K562 (cell line): ENCODE data around the gene GATC. TPM values are rescaled to one million over a fixed set of nuclear protein-coding genes. Genes with fewer than 3 reads are reported as not detected.

Experiments
- AFF1 ChIP-seq, 2 experiments: fragments of 450-650 bp; IDR thresholded peaks; 2 replicates each; pipeline ENCODE4 v1.6.1; 2018; ENCODE audit warnings: mild to moderate bottlenecking in 2 of 2, low read depth in 1 of 2; ENCODE audit not compliant: partially characterized antibody in 2 of 2
- CC2D1A ChIP-seq: fragments of 450-650 bp; IDR thresholded peaks from 2 replicates; pipeline ENCODE4 v1.6.1; 2017; ENCODE audit warnings: mild to moderate bottlenecking
- CREBBP ChIP-seq: IDR thresholded peaks from one replicate; pipeline ENCODE4 v1.6.1; 2012; ENCODE audit warnings: low read depth, mild to moderate bottlenecking, control low read depth, inconsistent platforms, low read length
- CTCFL ChIP-seq: IDR thresholded peaks from 2 replicates; pipeline ENCODE4 v1.6.1; 2011; ENCODE audit warnings: borderline replicate concordance, low read depth, mild to moderate bottlenecking, moderate library complexity, low read length; ENCODE audit not compliant: insufficient read depth, poor library complexity, severe bottlenecking
- NONO ChIP-seq, 2 experiments: fragments of 200-400 bp in 1 of 2; fragments of 450-650 bp in 1 of 2; formaldehyde crosslinking in 1 of 2; IDR thresholded peaks; 2 replicates each; pipeline ENCODE4 v1.6.1; 2017; ENCODE audit warnings: low read depth in 2 of 2, mild to moderate bottlenecking in 2 of 2, moderate library complexity in 2 of 2, low read length in 1 of 2
- RERE ChIP-seq: sonication (generic); formaldehyde crosslinking; IDR thresholded peaks from 2 replicates; pipeline ENCODE4 v1.8.0; 2023; ENCODE audit warnings: missing genetic modification reagents, mild to moderate bottlenecking, borderline replicate concordance
- STAT6 ChIP-seq: sonication (generic); formaldehyde crosslinking; IDR thresholded peaks from 2 replicates; pipeline ENCODE4 v1.8.1; 2023; ENCODE audit warnings: mild to moderate bottlenecking, missing genetic modification reagents
- TSC22D4 ChIP-seq: fragments of 450-650 bp; IDR thresholded peaks from 2 replicates; pipeline ENCODE4 v1.6.1; 2016; ENCODE audit warnings: missing genetic modification characterization, missing biosample characterization, control low read depth
- ZNF12 ChIP-seq: sonication (generic); formaldehyde crosslinking; IDR thresholded peaks from 2 replicates; pipeline ENCODE4 v1.4.0; 2020; ENCODE audit warnings: mild to moderate bottlenecking, missing genetic modification reagents
- ZNF232 ChIP-seq: sonication (generic); formaldehyde crosslinking; IDR thresholded peaks from 2 replicates; pipeline ENCODE4 v1.8.0; 2022; ENCODE audit warnings: mild to moderate bottlenecking, missing genetic modification reagents
- polyA plus RNA-seq, 8 experiments: library from polyadenylated mRNA; depleted of rRNA in 4 of 8; stranded (reverse) in 5 of 8; unstranded in 3 of 8; fragments of >200 nt; fragmentation: Nextera tagmentation in 2 of 8; fragmentation: Illumina TruSeq in 1 of 8; extraction: Ambion mirVana in 2 of 8; extraction: Trizol in 1 of 8; gene quantifications; 2 replicates each; pipeline versions ENCODE4 v1.2.1 to v1.2.3, GENCODE V29; 2011 to 2014; ENCODE audit warnings: inconsistent platforms in 1 of 8, missing spikeins in 1 of 8
- total RNA-seq, 7 experiments: library from RNA; depleted of rRNA in 6 of 7; stranded (reverse); fragments of >200 nt in 6 of 7; fragmentation: Illumina TruSeq in 2 of 7; extraction: Trizol in 2 of 7; gene quantifications; 2 replicates each; pipeline versions ENCODE4 v1.2.1 to v1.2.3, GENCODE V29; 2011 to 2021; ENCODE audit warnings: low replicate concordance in 1 of 7

Gene GATC
- total and polyA plus RNA-seq, 9 of the 15 experiments (the other 6 are each of a cell fraction or from before 2014, with no cell fraction given): 5.8 to 52.6 (median 28.2) TPM

- TF ChIP-seq STAT6 (CRISPR knock-in tag): no peak
- no peak for TF ChIP-seq ZNF12 (CRISPR knock-in tag)
- TF ChIP-seq CC2D1A: no peak
- peak; percentile 91 for TF ChIP-seq CTCFL
- no peak for TF ChIP-seq ZNF232 (CRISPR knock-in tag)
- TF ChIP-seq TSC22D4: no peak
- no peak for TF ChIP-seq AFF1 (IDR thresholded peaks at IDR 0.05; ENCODE audit: low read depth in 1 of 2, partially characterized antibody in 2 of 2)
- no peak for TF ChIP-seq NONO (IDR thresholded peaks at IDR 0.05; ENCODE audit: low read depth in 2 of 2, low read length in 1 of 2)
- no peak for TF ChIP-seq CREBBP
- no peak for TF ChIP-seq RERE
These were observed 22.7 kb downstream of the GATC start (continued) for GRCh38 chr12:120468821-120469449.
